SK-N-SH (cell line): Measurements from ENCODE around the gene ZNF799. TPM values are rescaled to one million over a fixed set of nuclear protein-coding genes. Genes with fewer than 3 reads are reported as not detected.

ENCODE experiments used
- CTCF ChIA-PET: fragments of 300-600, 350-600 bp; formaldehyde crosslinking; extraction: SDS; loops from one replicate; lab custom pipeline; 2021; lab: Yijun Ruan, JAX
- POLR2A ChIA-PET: fragments of 350-600 bp; sonication (Branson Sonifier 250); formaldehyde crosslinking; extraction: SDS; loops from one replicate; lab custom pipeline; 2020; ENCODE audit warnings: antibody characterized with exemption, inconsistent platforms; lab: Yijun Ruan, JAX
- DNase-seq: peaks from one replicate; pipeline ENCODE4 v3.0.0; 2012
- H2AFZ ChIP-seq: fragments of 200-600 bp; sonication (generic); 2 replicates; pipeline ENCODE4 v1.8.1; 2016; ENCODE audit warnings: antibody characterized with exemption, mild to moderate bottlenecking, low read depth
- H3F3A ChIP-seq: fragments of 200-600 bp; sonication (generic); replicated peaks from 2 replicates; pipeline ENCODE3; 2016; ENCODE audit warnings: antibody characterized with exemption, mild to moderate bottlenecking; ENCODE audit not compliant: insufficient read depth
- H3K27ac ChIP-seq, 2 experiments: fragments of 200-500 bp in 1 of 2; fragments of 200-600 bp in 1 of 2; sonication (Bioruptor generic) in 1 of 2; sonication (generic), shearing (Covaris generic) in 1 of 2; 2 replicates each; pipeline versions ENCODE4 v1.5.1 to v1.6.1; 2014 to 2016; ENCODE audit warnings: low read depth in 2 of 2, inconsistent platforms in 1 of 2, low read length in 1 of 2, mild to moderate bottlenecking in 1 of 2, mixed read lengths in 1 of 2
- H3K27me3 ChIP-seq: fragments of 200-600 bp; sonication (generic), shearing (Covaris generic); 2 replicates; pipeline ENCODE4 v1.6.1; 2016; ENCODE audit warnings: mixed run types; ENCODE audit not compliant: insufficient read depth
- H3K36me3 ChIP-seq, 2 experiments: fragments of 200-500 bp in 1 of 2; fragments of 200-600 bp in 1 of 2; sonication (Bioruptor generic) in 1 of 2; sonication (generic) in 1 of 2; replicated peaks in 1 of 2; 2 replicates each; pipeline versions ENCODE3 to v1.5.1; 2014 to 2016; ENCODE audit warnings: low read length in 1 of 2, mild to moderate bottlenecking in 1 of 2; ENCODE audit not compliant: insufficient read depth in 2 of 2, control insufficient read depth in 1 of 2
- H3K4me1 ChIP-seq, 2 experiments: fragments of 200-500 bp in 1 of 2; fragments of 200-600 bp in 1 of 2; sonication (Bioruptor generic) in 1 of 2; sonication (generic), shearing (Covaris generic) in 1 of 2; 2 replicates each; pipeline versions ENCODE4 v1.5.1 to v1.6.1; 2014 to 2016; ENCODE audit warnings: low read depth in 1 of 2, low read length in 1 of 2, mixed run types in 1 of 2; ENCODE audit not compliant: insufficient read depth in 2 of 2, control insufficient read depth in 1 of 2
- H3K4me2 ChIP-seq: fragments of 200-600 bp; sonication (generic), shearing (Covaris generic); 2 replicates; pipeline ENCODE4 v1.6.1; 2017; ENCODE audit warnings: mixed run types
- H3K4me3 ChIP-seq, 2 experiments: fragments of 200-500 bp in 1 of 2; fragments of 200-600 bp in 1 of 2; sonication (Bioruptor generic) in 1 of 2; sonication (generic), shearing (Covaris generic) in 1 of 2; 2 replicates each; pipeline versions ENCODE4 v1.5.1 to v1.8.1; 2014 to 2016; ENCODE audit warnings: low read depth in 2 of 2, inconsistent platforms in 1 of 2, low read length in 1 of 2, mild to moderate bottlenecking in 1 of 2, mixed read lengths in 1 of 2, moderate library complexity in 1 of 2
- H3K79me2 ChIP-seq: fragments of 200-600 bp; sonication (generic); 2 replicates; pipeline ENCODE4 v1.8.1; 2017; ENCODE audit warnings: mild to moderate bottlenecking; ENCODE audit not compliant: insufficient read depth
- H3K9ac ChIP-seq: fragments of 200-600 bp; sonication (generic); 2 replicates; pipeline ENCODE4 v1.6.1; 2017; ENCODE audit warnings: mixed run types
- H3K9me2 ChIP-seq: fragments of 200-600 bp; sonication (generic); 2 replicates; pipeline ENCODE4 v1.6.1; 2017; ENCODE audit warnings: mixed run types
- H3K9me3 ChIP-seq: fragments of 200-600 bp; sonication (generic); 2 replicates; pipeline ENCODE4 v1.6.1; 2017; ENCODE audit warnings: mixed run types, mild to moderate bottlenecking, moderate library complexity
- H4K20me1 ChIP-seq: fragments of 200-600 bp; sonication (generic); 2 replicates; pipeline ENCODE4 v1.6.1; 2017; ENCODE audit warnings: mild to moderate bottlenecking, mixed run types; ENCODE audit not compliant: insufficient read depth
- CHD2 ChIP-seq: fragments of 150-350 bp; IDR thresholded peaks from 2 replicates; pipeline ENCODE4 v1.6.1; 2018; ENCODE audit warnings: low read length; ENCODE audit not compliant: partially characterized antibody
- ELF1 ChIP-seq: IDR thresholded peaks from 2 replicates; pipeline ENCODE4 v1.4.0; 2012
- EP300 ChIP-seq, 2 experiments: IDR thresholded peaks; 2 replicates each; pipeline versions ENCODE4 v1.4.0 to v1.6.1; 2012; ENCODE audit warnings: borderline replicate concordance in 1 of 2, low read depth in 1 of 2, low read length in 1 of 2
- EZH2phosphoT487 ChIP-seq: fragments of 200-600 bp; sonication (generic); IDR thresholded peaks from 2 replicates; pipeline ENCODE4 v1.6.1; 2017; ENCODE audit warnings: low read depth, mixed run types, mild to moderate bottlenecking, antibody characterized with exemption, moderate library complexity, borderline replicate concordance
- FOXJ3 ChIP-seq: sonication (generic); formaldehyde crosslinking; IDR thresholded peaks from 2 replicates; pipeline ENCODE4 v1.5.1; 2020; ENCODE audit warnings: mild to moderate bottlenecking, missing genetic modification reagents
- GABPA ChIP-seq: IDR thresholded peaks from 2 replicates; pipeline ENCODE4 v1.4.0; 2012; ENCODE audit warnings: low read depth, mild to moderate bottlenecking
- GATA2 ChIP-seq: sonication (generic); formaldehyde crosslinking; IDR thresholded peaks from 2 replicates; pipeline ENCODE4 v1.5.0; 2020; ENCODE audit warnings: mild to moderate bottlenecking, missing genetic modification reagents
- IRF3 ChIP-seq: fragments of 150-350 bp; IDR thresholded peaks from 2 replicates; pipeline ENCODE4 v1.6.1; 2016; ENCODE audit warnings: mild to moderate bottlenecking, low read depth, low read length
- JUND ChIP-seq: IDR thresholded peaks from 2 replicates; pipeline ENCODE4 v1.4.0; 2012
- MEF2A ChIP-seq: IDR thresholded peaks from 2 replicates; pipeline ENCODE4 v1.4.0; 2012; ENCODE audit warnings: low read depth, borderline replicate concordance
- NFIC ChIP-seq: IDR thresholded peaks from 2 replicates; pipeline ENCODE4 v1.4.0; 2012; ENCODE audit warnings: borderline replicate concordance
- POLR2AphosphoS5 ChIP-seq: IDR thresholded peaks from 2 replicates; pipeline ENCODE4 v1.6.1; 2012; ENCODE audit warnings: low read depth, low read length
- RAD21 ChIP-seq: IDR thresholded peaks from 2 replicates; pipeline ENCODE4 v1.6.1; 2012; ENCODE audit warnings: mild to moderate bottlenecking, low read length
- REST ChIP-seq: IDR thresholded peaks from 2 replicates; pipeline ENCODE4 v1.6.1; 2012; ENCODE audit warnings: mild to moderate bottlenecking, low read depth, low read length, moderate library complexity
- RFX5 ChIP-seq: IDR thresholded peaks from 2 replicates; pipeline ENCODE4 v1.6.1; 2012; ENCODE audit warnings: mild to moderate bottlenecking, improper control_type of control experiment, low read length
- RXRA ChIP-seq: IDR thresholded peaks from 2 replicates; pipeline ENCODE4 v1.4.0; 2012; ENCODE audit warnings: low read depth, mild to moderate bottlenecking, borderline replicate concordance
- SIN3A ChIP-seq: IDR thresholded peaks from 2 replicates; pipeline ENCODE4 v1.6.1; 2012; ENCODE audit warnings: low read depth, mild to moderate bottlenecking, low read length, moderate library complexity, borderline replicate concordance
- SMC3 ChIP-seq: IDR thresholded peaks from 2 replicates; pipeline ENCODE4 v1.6.1; 2012; ENCODE audit warnings: low read depth, low read length, improper control_type of control experiment
- TCF12 ChIP-seq: IDR thresholded peaks from 2 replicates; pipeline ENCODE4 v1.4.0; 2012
- WGBS: methylation state at CpG from one replicate; pipeline ENCODE4 v1.1.6; 2017; ENCODE audit warnings: low lambda C conversion rate; 5-methylcytosine and 5-hydroxymethylcytosine counted together
- polyA plus RNA-seq, 3 experiments: library from polyadenylated mRNA; depleted of rRNA; stranded (reverse); fragments of >200 nt; gene quantifications; 2 replicates each; pipeline ENCODE4 v1.2.3, GENCODE V29; 2012
- small RNA-seq, 7 experiments: library from RNA; depleted of rRNA; stranded (forward); fragments of <200 nt; gene quantifications; one replicate each; pipeline ENCODE3, GENCODE V24; 2012

ZNF799 gene
- polyA plus RNA-seq, 1 of the 3 experiments (the other 2 are of a cell fraction), result 0.99 TPM

GRCh38 chr19:12345197-12345596 is 55.9 kb downstream of the ZNF799 start:
- Histone ChIP-seq H3K4me2 (no peak overlapping the region), H3K9me3 (peaks cover 12% of the 10 kb centered on the region; the same call in 1 of the 2 replicates), H2AFZ (no peak overlapping the region), H3K9me2 (no peaks in the 10 kb centered on the region), H4K20me1 (no peaks in the 10 kb centered on the region), H3K4me3 (no peak overlapping the region), H3K27me3 (no peaks in the 10 kb centered on the region), H3K4me1 (no peaks in the 10 kb centered on the region), H3K27ac (no peak overlapping the region), H3F3A (peaks cover 3% of the 10 kb centered on the region), H3K36me3 (peaks cover 3 to 6% of the 10 kb centered on the region in 2 experiments), H3K9ac (no peak overlapping the region), H3K79me2 (no peaks in the 10 kb centered on the region)
- CTCF ChIA-PET, result no interaction called here
- POLR2A ChIA-PET, result no interaction called here
- no peak for DNase-seq
- TF ChIP-seq JUND (no peak), REST (no peak), SMC3 (no peak), MEF2A (no peak), RXRA (no peak), NFIC (no peak), TCF12 (no peak), POLR2AphosphoS5 (no peak), EP300 (IDR thresholded peaks at IDR 0.05; ENCODE audit: borderline replicate concordance in 1 of 2, low read depth in 1 of 2, low read length in 1 of 2) (no peak), CHD2 (no peak), IRF3 (no peak), EZH2phosphoT487 (no peak), RAD21 (no peak), RFX5 (no peak), ELF1 (no peak), FOXJ3 (no peak), GABPA (no peak), SIN3A (no peak), GATA2 (CRISPR knock-in tag) (no peak)
- 15% methylated on average over 1 of the region's 1 CpG for WGBS

Small RNA genes lying within 50 kb of the gene (small RNA-seq; reads per million reads assigned to genes)
- 0 to 0.13 (median 0) reads per million in 7 experiments for gene RPS29P23

Other genes with a start within 250 kb of the ZNF799 start
- gene ZNF625, start 244.5 kb downstream of the ZNF799 start, polyA plus RNA-seq (2012; rRNA removed), result 1.9 and 2.3 TPM in 2 replicates
- 1.7 and 2.2 TPM in 2 replicates for gene ZNF136, start 238.2 kb downstream of the ZNF799 start, polyA plus RNA-seq (2012; rRNA removed)
- 3.4 and 3.6 TPM in 2 replicates for gene ZNF44, start 106.4 kb downstream of the ZNF799 start, polyA plus RNA-seq (2012; rRNA removed)
- 0.99 and 1.3 TPM in 2 replicates for gene ZNF563, start 67.6 kb downstream of the ZNF799 start, polyA plus RNA-seq (2012; rRNA removed)
- gene ZNF442, start 35.6 kb downstream of the ZNF799 start, polyA plus RNA-seq (2012; rRNA removed), result 0.43 and 0.70 TPM in 2 replicates
- 0.92 and 1.5 TPM in 2 replicates for gene ZNF443, start 39.8 kb upstream of the ZNF799 start, polyA plus RNA-seq (2012; rRNA removed)
- 0.64 and 0.99 TPM in 2 replicates for gene ZNF709, start 83.5 kb upstream of the ZNF799 start, polyA plus RNA-seq (2012; rRNA removed)
- 1.3 TPM in 2 replicates for gene ZNF564, start 150.2 kb upstream of the ZNF799 start, polyA plus RNA-seq (2012; rRNA removed)
- gene ZNF490, start 209.5 kb upstream of the ZNF799 start, polyA plus RNA-seq (2012; rRNA removed), result 1.3 TPM in 2 replicates
- 8.9 and 9.3 TPM in 2 replicates for gene ZNF791, start 209.6 kb upstream of the ZNF799 start, polyA plus RNA-seq (2012; rRNA removed)